SU-DHL-6 (cell line): ENCODE data around the gene MYO6.

Source experiments
- H2AFZ ChIP-seq: fragments of 200-600 bp; sonication (generic); 2 replicates; pipeline ENCODE4 v1.6.1; 2014; ENCODE audit warnings: low read depth, mild to moderate bottlenecking, moderate library complexity, mixed read lengths, antibody characterized with exemption, low read length; ENCODE audit not compliant: severe bottlenecking
- H3F3A ChIP-seq: fragments of 200-600 bp; shearing (Covaris generic); 2 replicates; pipeline ENCODE4 v1.6.0; 2016; ENCODE audit warnings: antibody characterized with exemption, mild to moderate bottlenecking; ENCODE audit not compliant: insufficient read depth
- H3K27ac ChIP-seq: fragments of 200-600 bp; sonication (generic); 2 replicates; pipeline ENCODE4 v1.5.1; 2016; ENCODE audit warnings: low read depth, mild to moderate bottlenecking, low read length, moderate library complexity, mixed read lengths
- H3K27me3 ChIP-seq: fragments of 200-600 bp; sonication (generic), shearing (Covaris generic); 2 replicates; pipeline ENCODE4 v1.6.0; 2014; ENCODE audit warnings: mild to moderate bottlenecking, low read length
- H3K36me3 ChIP-seq: fragments of 200-600 bp; sonication (generic); 2 replicates; pipeline ENCODE4 v1.6.1; 2014; ENCODE audit warnings: mild to moderate bottlenecking, low read length, mixed read lengths
- H3K4me2 ChIP-seq: fragments of 300-600, 200-600 bp; shearing (Covaris generic), sonication (generic); 2 replicates; pipeline ENCODE4 v1.6.0; 2014; ENCODE audit warnings: low read length, low read depth, mild to moderate bottlenecking; ENCODE audit not compliant: poor library complexity, severe bottlenecking
- H3K4me3 ChIP-seq: fragments of 200-600 bp; sonication (generic); 2 replicates; pipeline ENCODE4 v1.5.1; 2014; ENCODE audit warnings: antibody characterized with exemption, low read length, mild to moderate bottlenecking, mixed read lengths; ENCODE audit not compliant: insufficient read depth, poor library complexity, severe bottlenecking
- H3K79me2 ChIP-seq: fragments of 200-600 bp; sonication (generic); 2 replicates; pipeline ENCODE4 v1.6.1; 2014; ENCODE audit warnings: mild to moderate bottlenecking, low read length, moderate library complexity; ENCODE audit not compliant: insufficient read depth
- H3K9ac ChIP-seq: fragments of 200-600 bp; sonication (generic); 2 replicates; pipeline ENCODE4 v1.7.0; 2014; ENCODE audit warnings: mild to moderate bottlenecking, low read length
- H3K9me2 ChIP-seq: fragments of 200-600 bp; sonication (generic); replicated peaks from 2 replicates; pipeline ENCODE4 v1.6.1; 2014; ENCODE audit warnings: low read length; ENCODE audit not compliant: insufficient read depth
- H3K9me3 ChIP-seq: fragments of 200-600 bp; sonication (generic); 2 replicates; pipeline ENCODE4 v1.6.1; 2014; ENCODE audit warnings: low read length, mixed read lengths; ENCODE audit not compliant: insufficient read depth
- H4K20me1 ChIP-seq: fragments of 200-600 bp; sonication (generic); 2 replicates; pipeline ENCODE4 v1.6.1; 2014; ENCODE audit warnings: low read depth, mild to moderate bottlenecking, antibody characterized with exemption, low read length, moderate library complexity, mixed read lengths
- CTCF ChIP-seq: fragments of 200-600 bp; sonication (generic); IDR thresholded peaks from one replicate; pipeline ENCODE4 v1.5.1; 2017; ENCODE audit warnings: antibody characterized with exemption, mild to moderate bottlenecking, low read length, moderate library complexity; ENCODE audit not compliant: insufficient read depth, poor library complexity, severe bottlenecking
- EZH2phosphoT487 ChIP-seq: fragments of 200-600 bp; sonication (generic), shearing (Covaris generic); conservative IDR thresholded peaks from 2 replicates; pipeline ENCODE4 v1.6.1; 2018; ENCODE audit warnings: mild to moderate bottlenecking, antibody characterized with exemption, low read length, moderate library complexity, mixed read lengths

Gene MYO6

GRCh38 chr6:75943381-75943780 lies 194.3 kb downstream of the MYO6 start:
- Histone ChIP-seq H3K9me2 (no peaks in the 10 kb centered on the region), H3K36me3 (no peaks in the 10 kb centered on the region), H3K9ac (no peak overlapping the region), H2AFZ (no peak overlapping the region), H3K4me2 (no peak overlapping the region), H3K27me3 (no peaks in the 10 kb centered on the region), H3F3A (no peaks in the 10 kb centered on the region), H4K20me1 (no peaks in the 10 kb centered on the region), H3K79me2 (no peaks in the 10 kb centered on the region), H3K27ac (no peak overlapping the region), H3K9me3 (no peaks in the 10 kb centered on the region), H3K4me3 (no peak overlapping the region)
- TF ChIP-seq EZH2phosphoT487 (no peak), CTCF (no peak)

- Histone ChIP-seq H3K9me3 (no peaks in the 10 kb centered on the region), H3K4me2 (no peak overlapping the region), H3K9me2 (no peaks in the 10 kb centered on the region), H3K36me3 (no peaks in the 10 kb centered on the region), H3K27ac (no peak overlapping the region), H3F3A (no peaks in the 10 kb centered on the region), H3K9ac (no peak overlapping the region), H3K27me3 (no peaks in the 10 kb centered on the region), H3K79me2 (no peaks in the 10 kb centered on the region), H3K4me3 (no peak overlapping the region), H2AFZ (no peak overlapping the region), H4K20me1 (no peaks in the 10 kb centered on the region)
- TF ChIP-seq EZH2phosphoT487 = no peak
- no peak for TF ChIP-seq CTCF
Measured at GRCh38 chr6:75946146-75946831, 197.2 kb downstream of the MYO6 start.

DNA sequence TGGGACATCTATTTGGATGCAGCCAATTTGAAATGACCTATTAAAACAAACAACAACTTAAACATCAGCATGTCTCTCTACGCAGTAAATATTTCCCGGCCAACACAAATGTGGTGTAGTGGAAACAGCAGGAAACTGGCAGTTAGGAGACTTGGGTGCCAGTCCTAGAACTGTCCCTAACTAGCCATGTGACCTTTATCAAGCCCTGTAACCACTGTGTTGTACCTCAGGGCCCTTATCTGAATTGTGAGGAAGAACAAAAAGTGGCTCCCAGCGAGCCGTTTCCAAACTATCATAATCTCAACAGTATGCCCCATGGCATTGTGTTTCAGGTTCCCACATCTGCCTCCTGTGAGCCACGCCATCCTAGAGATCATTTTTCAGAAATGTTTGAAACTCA lies 198.9 kb downstream of the MYO6 start:
- no peaks in the 10 kb centered on the region for H3K79me2 ChIP-seq
- no peaks in the 10 kb centered on the region for H3K9me3 ChIP-seq
- no peak overlapping the region for H3K27ac ChIP-seq
- H3K4me3 ChIP-seq = no peak overlapping the region
- H3K9me2 ChIP-seq = no peaks in the 10 kb centered on the region
- no peaks in the 10 kb centered on the region for H3K36me3 ChIP-seq
- H3K9ac ChIP-seq = no peak overlapping the region
- H2AFZ ChIP-seq = no peak overlapping the region
- H3K4me2 ChIP-seq = no peak overlapping the region
- H3K27me3 ChIP-seq = no peaks in the 10 kb centered on the region
- no peak for TF ChIP-seq CTCF
- TF ChIP-seq EZH2phosphoT487 = no peak
- no peaks in the 10 kb centered on the region for H3F3A ChIP-seq
- no peaks in the 10 kb centered on the region for H4K20me1 ChIP-seq
